Superior temporal gyrus (tissue), 1 donor: Measurements from ENCODE around the gene BCAP31.
A peak's percentile ranks its signal among the peaks of the same experiment; 100 is the strongest.
"Not testable (repeated sequence)": the region's sequence is repeated elsewhere in the genome, so short reads cannot be mapped to it uniquely, and the experiment has no call there.

ENCODE experiments used
- DNase-seq: peaks from one replicate; pipeline ENCODE4 v3.0.0-alpha.2; 2016; ENCODE audit errors: extremely low spot score

BCAP31 gene

GRCh38 chrX:153694687-153695270, 29.4 kb downstream of the BCAP31 start:
- DNase-seq = no peak

DNA sequence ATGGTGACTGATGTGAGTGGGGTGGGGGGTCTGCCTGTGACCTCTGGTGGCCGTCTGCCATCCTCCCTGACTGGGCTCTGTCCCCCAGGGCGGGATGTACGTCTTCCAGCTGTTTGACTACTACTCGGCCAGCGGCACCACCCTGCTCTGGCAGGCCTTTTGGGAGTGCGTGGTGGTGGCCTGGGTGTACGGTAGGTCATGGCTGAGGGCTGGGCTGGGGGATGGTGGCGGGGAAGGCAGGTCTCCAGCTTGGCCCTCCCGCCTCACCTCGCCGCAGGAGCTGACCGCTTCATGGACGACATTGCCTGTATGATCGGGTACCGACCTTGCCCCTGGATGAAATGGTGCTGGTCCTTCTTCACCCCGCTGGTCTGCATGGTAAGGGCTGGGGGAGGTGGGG, 29.9 kb downstream of the BCAP31 start:
- DNase-seq = not testable (repeated sequence)

DNA sequence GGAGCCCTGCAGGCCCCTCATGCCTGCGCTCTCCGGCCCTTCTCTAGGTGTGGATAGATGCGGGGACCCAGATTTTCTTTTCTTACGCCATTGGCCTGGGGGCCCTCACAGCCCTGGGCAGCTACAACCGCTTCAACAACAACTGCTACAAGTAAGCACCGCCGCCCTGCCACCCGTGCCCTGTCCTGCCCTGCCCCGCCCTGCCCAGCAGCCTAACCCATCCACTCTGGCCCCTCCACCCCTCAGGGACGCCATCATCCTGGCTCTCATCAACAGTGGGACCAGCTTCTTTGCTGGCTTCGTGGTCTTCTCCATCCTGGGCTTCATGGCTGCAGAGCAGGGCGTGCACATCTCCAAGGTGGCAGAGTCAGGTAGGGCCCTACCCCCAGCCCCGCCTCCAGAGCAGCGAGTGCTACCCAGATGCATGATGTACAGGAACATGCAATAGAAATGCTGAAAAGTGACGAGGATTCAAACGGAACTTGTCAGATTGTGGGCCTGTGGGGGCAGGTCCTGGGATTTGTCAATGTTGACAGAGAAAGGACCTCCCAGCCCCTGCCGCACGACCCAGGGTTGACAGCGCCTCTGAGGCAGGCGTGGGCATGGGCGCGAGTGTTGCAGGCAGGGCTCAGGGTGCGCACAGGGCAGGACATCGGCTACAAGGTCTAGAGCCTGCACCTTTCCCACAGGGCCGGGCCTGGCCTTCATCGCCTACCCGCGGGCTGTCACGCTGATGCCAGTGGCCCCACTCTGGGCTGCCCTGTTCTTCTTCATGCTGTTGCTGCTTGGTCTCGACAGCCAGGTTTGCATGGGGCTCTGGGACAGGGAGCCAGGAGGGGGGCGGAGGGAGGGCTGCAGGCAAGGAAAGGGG, 30.7 kb downstream of the BCAP31 start:
- no peak for DNase-seq

DNA sequence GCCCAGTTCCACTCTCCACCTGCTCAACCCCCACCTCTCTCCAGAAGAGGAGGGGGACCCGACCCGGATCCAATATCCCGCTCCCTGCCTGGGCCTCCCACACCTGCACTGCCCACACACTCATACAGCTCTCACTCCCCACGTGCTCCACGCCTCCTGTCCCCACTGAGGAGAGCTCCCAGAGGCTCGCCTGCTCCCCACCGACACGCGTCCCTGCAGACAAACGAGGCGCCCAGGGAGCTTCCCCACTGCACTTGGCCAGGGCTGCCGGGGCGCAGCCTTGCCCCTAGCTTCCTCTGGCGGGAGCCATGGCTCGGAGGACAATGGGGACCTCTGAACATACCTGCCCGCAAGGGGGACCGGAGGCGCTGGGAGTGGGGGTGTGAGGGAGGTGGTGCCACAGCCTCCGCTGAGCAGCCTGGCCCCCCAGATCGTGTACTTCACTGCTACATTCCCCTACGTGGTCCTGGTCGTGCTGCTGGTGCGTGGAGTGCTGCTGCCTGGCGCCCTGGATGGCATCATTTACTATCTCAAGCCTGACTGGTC, 31.5 kb downstream of the BCAP31 start:
- no peak for DNase-seq

GRCh38 chrX:153692003-153692402, 32.2 kb downstream of the BCAP31 start:
- DNase-seq = no peak

DNA sequence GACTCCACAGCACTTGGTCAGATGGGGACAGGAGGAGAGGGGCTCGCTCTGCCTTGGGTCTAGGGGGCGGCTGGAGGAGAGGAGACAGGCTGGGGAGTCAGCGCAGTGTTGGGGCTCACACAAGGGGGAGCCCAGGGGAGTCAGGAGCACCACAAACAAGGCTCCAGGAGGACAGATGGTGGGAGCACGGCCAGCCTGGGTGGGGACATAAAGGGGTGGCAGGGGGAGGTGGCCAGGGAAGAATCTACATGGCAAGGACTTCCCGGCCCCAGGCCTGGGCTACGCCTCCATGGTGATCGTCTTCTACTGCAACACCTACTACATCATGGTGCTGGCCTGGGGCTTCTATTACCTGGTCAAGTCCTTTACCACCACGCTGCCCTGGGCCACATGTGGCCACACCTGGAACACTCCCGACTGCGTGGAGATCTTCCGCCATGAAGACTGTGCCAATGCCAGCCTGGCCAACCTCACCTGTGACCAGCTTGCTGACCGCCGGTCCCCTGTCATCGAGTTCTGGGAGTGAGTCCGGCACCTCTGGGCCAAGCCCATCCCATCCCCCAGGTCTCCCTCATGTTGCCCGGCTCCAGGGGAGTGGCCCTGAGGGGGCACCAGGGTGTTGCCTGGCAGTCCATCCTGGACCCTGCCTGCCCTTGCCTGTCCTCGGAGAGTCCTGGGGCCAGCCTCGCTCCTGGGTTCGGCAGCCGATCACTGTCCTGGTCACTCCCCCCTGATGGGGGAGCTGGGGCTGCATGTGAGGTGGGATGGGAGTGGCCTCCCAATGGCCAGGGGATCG, 33.0 kb downstream of the BCAP31 start:
- not testable (repeated sequence) for DNase-seq

- no peak for DNase-seq
Observed at GRCh38 chrX:153690466-153690865, 33.7 kb downstream of the BCAP31 start.

GRCh38 chrX:153689654-153690465, 34.3 kb downstream of the BCAP31 start:
- DNase-seq = no peak

GRCh38 chrX:153688911-153689590, 35.1 kb downstream of the BCAP31 start:
- DNase-seq = peak; percentile 28

GRCh38 chrX:153688506-153688905, 35.7 kb downstream of the BCAP31 start:
- DNase-seq = no peak

DNA sequence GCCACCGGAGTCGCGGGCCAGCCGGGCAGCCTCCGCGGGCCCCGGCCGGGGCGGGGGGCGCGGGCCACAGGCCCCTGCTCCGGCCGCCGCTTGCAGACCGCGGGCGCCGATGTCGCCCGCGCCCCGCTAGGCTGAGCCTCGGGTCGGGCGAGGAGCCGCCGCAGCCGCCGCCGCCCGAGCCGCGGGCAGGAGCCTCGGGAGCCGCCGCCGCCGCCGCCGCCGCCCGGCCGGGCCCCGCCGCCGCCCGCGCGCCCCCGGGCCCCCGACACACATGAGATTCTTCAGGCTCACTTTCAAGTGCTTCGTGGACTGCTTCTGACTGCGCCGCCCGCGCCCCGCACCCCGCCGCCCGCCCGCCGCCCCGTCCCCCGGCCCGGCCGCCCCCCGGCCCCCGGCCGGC, 36.1 kb downstream of the BCAP31 start:
- no peak for DNase-seq

GRCh38 chrX:153687121-153688039, 36.8 kb downstream of the BCAP31 start, which contains the start of gene SLC6A8:
Gene SLC6A8 (plus strand): TSS chrX:153687926. CDS start chrX:153688575, 649 bp downstream.
- peak; percentile 49 for DNase-seq

- no peak for DNase-seq
Observed at GRCh38 chrX:153686711-153687110, 37.5 kb downstream of the BCAP31 start.

GRCh38 chrX:153685751-153686696, 38.2 kb downstream of the BCAP31 start:
- DNase-seq = no peak

DNA sequence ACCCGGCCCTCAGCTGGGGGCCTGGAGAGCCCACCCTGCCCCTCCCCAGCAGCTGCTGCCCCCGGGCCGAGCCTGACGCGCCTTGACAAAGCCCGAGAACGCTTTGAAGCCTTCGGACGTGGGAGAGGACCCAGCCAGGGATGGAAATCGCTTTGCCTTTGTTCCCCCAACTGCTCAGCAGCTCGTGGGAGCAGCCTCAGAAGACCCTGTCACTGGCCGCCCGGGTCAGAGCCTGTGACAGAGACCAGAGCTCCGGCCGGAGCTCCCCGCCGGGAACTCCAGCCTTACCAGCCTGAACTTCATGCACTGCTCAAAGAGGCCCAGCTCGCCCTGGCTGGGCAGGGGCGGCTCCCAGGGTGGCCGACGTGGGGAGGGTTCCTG, 39.0 kb downstream of the BCAP31 start:
- no peak for DNase-seq

DNA sequence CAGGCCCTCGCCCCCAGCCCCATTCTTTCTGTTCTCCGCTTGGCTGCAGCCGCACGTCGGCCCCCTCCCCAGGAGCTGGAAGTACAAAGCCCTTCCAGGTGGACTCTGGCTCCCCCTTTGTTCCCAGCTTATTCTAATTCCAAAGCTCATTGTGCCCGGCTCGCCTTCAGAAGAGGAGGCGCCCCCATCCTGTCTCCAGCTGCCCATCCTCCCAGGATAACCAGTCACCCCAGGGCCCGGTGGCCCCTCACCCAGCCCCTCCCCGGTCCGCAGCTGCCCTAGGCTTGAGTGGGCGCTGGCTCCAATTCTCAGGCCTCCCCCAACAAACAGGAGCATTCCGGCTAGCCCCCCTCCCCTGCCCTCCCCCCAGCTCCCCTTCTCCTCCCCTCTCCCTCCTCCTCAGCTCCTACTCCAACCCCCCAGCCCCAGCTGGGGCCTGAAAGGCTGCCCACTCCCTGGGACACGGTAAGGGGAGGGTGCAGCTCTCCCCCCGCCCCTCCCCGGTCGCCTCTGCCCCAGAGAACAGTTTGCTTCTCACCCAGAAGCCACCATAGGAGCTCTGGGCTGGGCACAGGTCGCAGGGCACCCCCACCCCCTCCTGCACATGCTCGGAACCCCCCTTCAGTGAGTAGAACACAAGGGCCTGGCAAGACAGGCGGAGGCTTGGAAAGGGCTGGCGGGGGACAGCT, 39.6 kb downstream of the BCAP31 start:
- no peak for DNase-seq

GRCh38 chrX:153683486-153683885, 40.7 kb downstream of the BCAP31 start:
- not testable (repeated sequence) for DNase-seq

DNA sequence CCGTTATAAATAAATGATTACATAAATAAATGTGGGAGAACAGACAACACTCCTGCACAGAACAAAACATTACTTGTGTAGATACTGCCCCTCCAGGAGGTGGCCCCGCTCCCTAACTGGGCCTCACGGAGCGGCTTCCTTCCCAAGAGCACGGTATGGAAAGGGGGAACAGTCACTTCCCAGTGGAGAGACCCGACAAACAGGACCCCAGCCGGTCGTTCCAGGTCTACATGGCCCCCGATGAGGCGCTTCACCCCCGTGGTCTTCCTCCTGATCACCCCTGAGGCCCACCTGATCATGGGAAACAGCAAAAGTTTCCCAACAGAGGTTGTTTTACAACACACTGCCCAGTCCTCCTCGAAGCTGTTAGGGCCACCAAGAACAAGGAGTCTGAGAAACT, 43.0 kb downstream of the BCAP31 start:
- no peak for DNase-seq
